Astrocyte (in vitro differentiated cells and primary cell): ENCODE measurements around the gene TULP4.

Experiments used
- EZH2 ChIP-seq: IDR thresholded peaks from 2 replicates; pipeline ENCODE4 v1.6.1; 2012; ENCODE audit warnings: mild to moderate bottlenecking, low read length, inconsistent platforms; ENCODE audit not compliant: insufficient read depth
- TF ChIP-seq, protein P1 (sequence below): IDR thresholded peaks from 2 replicates; pipeline ENCODE4 v1.5.1; 2011; ENCODE audit warnings: low read depth, mild to moderate bottlenecking, inconsistent platforms, low read length, moderate library complexity; ENCODE audit not compliant: insufficient read depth

- TF ChIP-seq, protein P1, sequence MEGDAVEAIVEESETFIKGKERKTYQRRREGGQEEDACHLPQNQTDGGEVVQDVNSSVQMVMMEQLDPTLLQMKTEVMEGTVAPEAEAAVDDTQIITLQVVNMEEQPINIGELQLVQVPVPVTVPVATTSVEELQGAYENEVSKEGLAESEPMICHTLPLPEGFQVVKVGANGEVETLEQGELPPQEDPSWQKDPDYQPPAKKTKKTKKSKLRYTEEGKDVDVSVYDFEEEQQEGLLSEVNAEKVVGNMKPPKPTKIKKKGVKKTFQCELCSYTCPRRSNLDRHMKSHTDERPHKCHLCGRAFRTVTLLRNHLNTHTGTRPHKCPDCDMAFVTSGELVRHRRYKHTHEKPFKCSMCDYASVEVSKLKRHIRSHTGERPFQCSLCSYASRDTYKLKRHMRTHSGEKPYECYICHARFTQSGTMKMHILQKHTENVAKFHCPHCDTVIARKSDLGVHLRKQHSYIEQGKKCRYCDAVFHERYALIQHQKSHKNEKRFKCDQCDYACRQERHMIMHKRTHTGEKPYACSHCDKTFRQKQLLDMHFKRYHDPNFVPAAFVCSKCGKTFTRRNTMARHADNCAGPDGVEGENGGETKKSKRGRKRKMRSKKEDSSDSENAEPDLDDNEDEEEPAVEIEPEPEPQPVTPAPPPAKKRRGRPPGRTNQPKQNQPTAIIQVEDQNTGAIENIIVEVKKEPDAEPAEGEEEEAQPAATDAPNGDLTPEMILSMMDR: no peak
- TF ChIP-seq EZH2: no peak
Observed at GRCh38 chr6:158543606-158544185, 231.4 kb downstream of the TULP4 start.
